GM21447 (cell line): Measurements from ENCODE around the gene CPXM2.
A peak's percentile ranks its signal among the peaks of the same experiment; 100 is the strongest.

ENCODE experiments used
- ATAC-seq: cut with Tn5 transposase; IDR thresholded peaks from one replicate; pipeline ENCODE4 v1.9.1; 2021; ENCODE audit not compliant: unreplicated experiment

CPXM2 gene

GRCh38 chr10:123891144-123892071 lies at the start of gene CPXM2:
Gene CPXM2 (minus strand): TSS chr10:123891807. CDS start chr10:123891659, 148 bp downstream.
- ATAC-seq = no peak

DNA sequence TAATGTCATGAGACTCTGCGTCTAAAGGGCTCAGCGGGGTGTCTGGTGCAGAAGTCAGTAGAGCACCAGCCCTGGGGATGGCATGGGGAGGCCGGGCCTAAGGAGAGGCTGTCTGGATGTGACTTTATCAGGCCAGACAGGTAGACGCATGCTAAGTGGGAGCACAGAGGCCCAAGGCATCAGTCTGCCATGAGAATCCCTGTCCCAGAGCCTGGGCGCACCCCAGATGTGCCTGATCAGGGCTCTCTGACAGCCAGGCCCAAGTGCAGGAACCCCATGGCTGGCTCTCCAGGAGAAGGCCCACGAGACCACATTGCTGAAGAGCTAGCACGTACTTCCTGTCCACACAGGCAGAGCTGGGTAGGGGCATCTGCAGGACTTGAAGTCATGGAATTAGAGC lies 48.0 kb upstream of the CPXM2 start:
- ATAC-seq = no peak

DNA sequence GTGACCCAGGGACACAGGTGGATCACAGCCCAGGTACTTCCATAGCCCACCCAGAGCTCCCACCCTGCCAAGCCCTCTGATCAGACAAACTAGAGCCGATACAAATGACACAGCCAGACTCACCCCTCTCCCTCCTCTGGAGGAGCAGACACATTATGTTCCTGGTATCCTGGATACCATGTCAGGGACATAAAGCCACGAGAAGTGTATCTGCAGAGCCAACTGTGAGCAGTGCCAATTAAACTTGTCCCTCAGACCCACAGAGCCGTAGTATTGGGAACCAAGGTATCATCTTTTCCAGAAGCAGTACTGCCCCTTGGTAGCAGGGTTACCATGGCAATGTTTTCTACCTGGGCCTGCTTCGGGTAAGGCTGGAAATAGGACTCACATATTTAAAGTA lies 47.3 kb upstream of the CPXM2 start:
- no peak for ATAC-seq

GRCh38 chr10:123936426-123936825 lies 44.8 kb upstream of the CPXM2 start:
- ATAC-seq = no peak

DNA sequence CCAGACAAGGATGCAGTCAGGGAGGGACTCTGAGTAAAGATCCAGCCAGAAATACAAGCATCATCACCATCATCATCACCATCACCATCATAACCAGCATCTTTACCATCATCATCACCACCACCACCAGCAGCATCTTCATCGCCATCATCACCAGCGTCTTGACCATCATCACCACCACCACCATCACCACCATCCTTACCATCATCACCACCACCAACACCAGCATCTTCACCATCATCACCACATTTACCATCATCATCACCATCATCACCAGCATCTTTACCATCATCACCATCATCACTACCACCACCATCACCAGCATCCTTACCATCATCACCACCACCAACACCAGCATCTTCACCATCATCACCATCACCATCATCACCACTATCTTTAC lies 44.1 kb upstream of the CPXM2 start:
- no peak for ATAC-seq

DNA sequence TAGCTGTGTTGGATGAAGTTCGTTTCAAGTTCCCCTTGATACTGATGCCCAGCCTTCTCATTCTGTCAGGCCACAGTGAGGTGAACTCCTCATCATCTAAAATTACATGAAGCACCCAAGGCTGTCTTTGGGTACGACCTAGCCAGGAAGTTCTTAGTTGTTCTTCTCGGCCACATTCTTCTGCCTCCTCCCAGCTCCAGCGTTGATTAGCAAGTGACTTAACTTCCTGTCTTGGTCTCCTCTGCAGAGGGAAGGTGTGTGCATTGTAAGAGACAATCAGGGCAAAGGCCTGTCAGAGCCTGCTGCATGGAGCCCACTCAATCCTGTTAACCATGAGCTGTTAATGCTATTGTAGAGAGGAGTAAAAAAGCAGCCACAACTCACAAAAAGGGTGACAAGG lies 43.2 kb upstream of the CPXM2 start:
- no peak for ATAC-seq

GRCh38 chr10:123930340-123931001 lies 38.9 kb upstream of the CPXM2 start:
- no peak for ATAC-seq

GRCh38 chr10:123929791-123930190 lies 38.2 kb upstream of the CPXM2 start:
- no peak for ATAC-seq

- no peak for ATAC-seq
Measured at GRCh38 chr10:123928427-123928826, 36.8 kb upstream of the CPXM2 start.

GRCh38 chr10:123926401-123927264 lies 35.0 kb upstream of the CPXM2 start:
- ATAC-seq = peak; percentile 92

- no peak for ATAC-seq
Measured at GRCh38 chr10:123922126-123922525, 30.5 kb upstream of the CPXM2 start.

- no peak for ATAC-seq
Measured at GRCh38 chr10:123916775-123917174, 25.2 kb upstream of the CPXM2 start.

- ATAC-seq = no peak
Measured at GRCh38 chr10:123913688-123914268, 22.2 kb upstream of the CPXM2 start.

DNA sequence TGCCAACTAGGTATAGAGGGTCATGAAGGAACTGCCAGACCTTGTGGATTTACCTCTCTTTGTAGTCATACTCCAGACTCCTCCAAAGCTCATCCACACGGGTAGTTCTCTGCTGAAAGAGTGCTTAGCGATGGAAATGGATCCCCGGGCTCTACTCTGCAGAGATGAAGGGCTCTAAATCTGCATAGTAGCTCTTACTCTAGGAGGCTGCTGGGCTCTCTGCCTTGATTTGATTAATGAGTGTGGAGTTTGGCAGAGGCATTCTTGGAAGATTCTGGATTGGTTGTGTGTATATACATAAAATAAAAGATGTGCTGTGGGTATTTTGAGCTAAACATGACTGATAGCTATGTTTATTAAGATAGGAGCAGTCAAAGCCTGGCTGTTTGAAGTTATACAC lies 21.3 kb upstream of the CPXM2 start:
- ATAC-seq = no peak

- ATAC-seq = no peak
Measured at GRCh38 chr10:123912466-123912865, 20.9 kb upstream of the CPXM2 start.

GRCh38 chr10:123911866-123912265 lies 20.3 kb upstream of the CPXM2 start:
- no peak for ATAC-seq

- no peak for ATAC-seq
Measured at GRCh38 chr10:123909866-123910265, 18.3 kb upstream of the CPXM2 start.

- no peak for ATAC-seq
Measured at GRCh38 chr10:123909426-123909825, 17.8 kb upstream of the CPXM2 start.

- ATAC-seq = no peak
Measured at GRCh38 chr10:123908379-123908778, 16.8 kb upstream of the CPXM2 start.

DNA sequence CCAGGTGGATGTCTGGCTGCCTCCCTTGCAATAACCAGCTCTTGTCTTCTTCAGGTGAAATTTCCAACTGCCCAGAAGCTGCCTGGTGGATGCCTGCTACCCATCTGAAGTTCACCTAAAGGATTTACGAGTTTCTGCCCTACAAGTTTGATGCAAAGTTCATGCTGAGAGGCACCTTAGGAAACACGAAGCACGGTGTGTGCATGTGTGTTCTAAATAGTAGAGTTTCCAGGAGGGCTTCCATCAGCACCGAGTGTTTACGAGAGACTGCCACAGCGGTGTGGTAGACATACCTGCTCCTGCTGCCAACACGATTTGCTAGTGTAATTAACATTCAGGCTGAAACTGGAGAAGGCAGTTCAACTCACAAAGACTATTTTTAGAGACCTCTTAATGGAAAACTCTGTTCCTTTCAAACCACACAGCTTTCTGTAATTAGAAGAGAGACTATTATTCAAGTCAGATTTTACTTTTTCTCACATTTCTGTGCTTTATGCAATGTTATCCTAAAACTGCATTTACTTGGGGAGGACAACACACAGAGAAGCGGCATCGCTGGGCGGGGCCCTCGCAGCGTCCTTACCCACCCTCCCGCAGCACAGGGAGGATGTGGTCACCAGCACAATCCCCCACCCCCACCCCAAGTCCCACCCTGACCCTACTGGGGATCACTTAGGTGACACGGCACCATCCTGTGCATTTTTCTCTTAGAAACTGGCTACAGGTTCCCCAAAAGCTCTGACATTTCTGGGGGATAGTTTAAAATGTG lies 15.5 kb upstream of the CPXM2 start:
- no peak for ATAC-seq
